SK-N-SH (cell line): ENCODE measurements around the gene DHRS12. TPM values are rescaled to one million over a fixed set of nuclear protein-coding genes. Genes with fewer than 3 reads are reported as not detected.

Experiments
- CTCF ChIA-PET: fragments of 300-600, 350-600 bp; formaldehyde crosslinking; extraction: SDS; loops from one replicate; lab custom pipeline; 2021; lab: Yijun Ruan, JAX
- POLR2A ChIA-PET: fragments of 350-600 bp; sonication (Branson Sonifier 250); formaldehyde crosslinking; extraction: SDS; loops from one replicate; lab custom pipeline; 2020; ENCODE audit warnings: antibody characterized with exemption, inconsistent platforms; lab: Yijun Ruan, JAX
- DNase-seq: peaks from one replicate; pipeline ENCODE4 v3.0.0; 2012
- H2AFZ ChIP-seq: fragments of 200-600 bp; sonication (generic); 2 replicates; pipeline ENCODE4 v1.8.1; 2016; ENCODE audit warnings: antibody characterized with exemption, mild to moderate bottlenecking, low read depth
- H3F3A ChIP-seq: fragments of 200-600 bp; sonication (generic); replicated peaks from 2 replicates; pipeline ENCODE3; 2016; ENCODE audit warnings: antibody characterized with exemption, mild to moderate bottlenecking; ENCODE audit not compliant: insufficient read depth
- H3K27ac ChIP-seq, 2 experiments: fragments of 200-500 bp in 1 of 2; fragments of 200-600 bp in 1 of 2; sonication (Bioruptor generic) in 1 of 2; sonication (generic), shearing (Covaris generic) in 1 of 2; 2 replicates each; pipeline versions ENCODE4 v1.5.1 to v1.6.1; 2014 to 2016; ENCODE audit warnings: low read depth in 2 of 2, inconsistent platforms in 1 of 2, low read length in 1 of 2, mild to moderate bottlenecking in 1 of 2, mixed read lengths in 1 of 2
- H3K27me3 ChIP-seq: fragments of 200-600 bp; sonication (generic), shearing (Covaris generic); 2 replicates; pipeline ENCODE4 v1.6.1; 2016; ENCODE audit warnings: mixed run types; ENCODE audit not compliant: insufficient read depth
- H3K36me3 ChIP-seq, 2 experiments: fragments of 200-500 bp in 1 of 2; fragments of 200-600 bp in 1 of 2; sonication (Bioruptor generic) in 1 of 2; sonication (generic) in 1 of 2; replicated peaks in 1 of 2; 2 replicates each; pipeline versions ENCODE3 to v1.5.1; 2014 to 2016; ENCODE audit warnings: low read length in 1 of 2, mild to moderate bottlenecking in 1 of 2; ENCODE audit not compliant: insufficient read depth in 2 of 2, control insufficient read depth in 1 of 2
- H3K4me1 ChIP-seq, 2 experiments: fragments of 200-500 bp in 1 of 2; fragments of 200-600 bp in 1 of 2; sonication (Bioruptor generic) in 1 of 2; sonication (generic), shearing (Covaris generic) in 1 of 2; 2 replicates each; pipeline versions ENCODE4 v1.5.1 to v1.6.1; 2014 to 2016; ENCODE audit warnings: low read depth in 1 of 2, low read length in 1 of 2, mixed run types in 1 of 2; ENCODE audit not compliant: insufficient read depth in 2 of 2, control insufficient read depth in 1 of 2
- H3K4me2 ChIP-seq: fragments of 200-600 bp; sonication (generic), shearing (Covaris generic); 2 replicates; pipeline ENCODE4 v1.6.1; 2017; ENCODE audit warnings: mixed run types
- H3K4me3 ChIP-seq, 2 experiments: fragments of 200-500 bp in 1 of 2; fragments of 200-600 bp in 1 of 2; sonication (Bioruptor generic) in 1 of 2; sonication (generic), shearing (Covaris generic) in 1 of 2; 2 replicates each; pipeline versions ENCODE4 v1.5.1 to v1.8.1; 2014 to 2016; ENCODE audit warnings: low read depth in 2 of 2, inconsistent platforms in 1 of 2, low read length in 1 of 2, mild to moderate bottlenecking in 1 of 2, mixed read lengths in 1 of 2, moderate library complexity in 1 of 2
- H3K79me2 ChIP-seq: fragments of 200-600 bp; sonication (generic); 2 replicates; pipeline ENCODE4 v1.8.1; 2017; ENCODE audit warnings: mild to moderate bottlenecking; ENCODE audit not compliant: insufficient read depth
- H3K9ac ChIP-seq: fragments of 200-600 bp; sonication (generic); 2 replicates; pipeline ENCODE4 v1.6.1; 2017; ENCODE audit warnings: mixed run types
- H3K9me2 ChIP-seq: fragments of 200-600 bp; sonication (generic); 2 replicates; pipeline ENCODE4 v1.6.1; 2017; ENCODE audit warnings: mixed run types
- H3K9me3 ChIP-seq: fragments of 200-600 bp; sonication (generic); 2 replicates; pipeline ENCODE4 v1.6.1; 2017; ENCODE audit warnings: mixed run types, mild to moderate bottlenecking, moderate library complexity
- H4K20me1 ChIP-seq: fragments of 200-600 bp; sonication (generic); 2 replicates; pipeline ENCODE4 v1.6.1; 2017; ENCODE audit warnings: mild to moderate bottlenecking, mixed run types; ENCODE audit not compliant: insufficient read depth
- ELF1 ChIP-seq: IDR thresholded peaks from 2 replicates; pipeline ENCODE4 v1.4.0; 2012
- EP300 ChIP-seq, 2 experiments: IDR thresholded peaks; 2 replicates each; pipeline versions ENCODE4 v1.4.0 to v1.6.1; 2012; ENCODE audit warnings: borderline replicate concordance in 1 of 2, low read depth in 1 of 2, low read length in 1 of 2
- FOSL2 ChIP-seq: IDR thresholded peaks from 2 replicates; pipeline ENCODE4 v1.4.0; 2012; ENCODE audit warnings: low read depth, mild to moderate bottlenecking, moderate library complexity, borderline replicate concordance
- IRF3 ChIP-seq: fragments of 150-350 bp; IDR thresholded peaks from 2 replicates; pipeline ENCODE4 v1.6.1; 2016; ENCODE audit warnings: mild to moderate bottlenecking, low read depth, low read length
- MAX ChIP-seq: IDR thresholded peaks from 2 replicates; pipeline ENCODE4 v1.4.0; 2012; ENCODE audit warnings: low read depth
- NFIC ChIP-seq: IDR thresholded peaks from 2 replicates; pipeline ENCODE4 v1.4.0; 2012; ENCODE audit warnings: borderline replicate concordance
- PBX3 ChIP-seq: IDR thresholded peaks from 2 replicates; pipeline ENCODE4; 2012
- RAD21 ChIP-seq: IDR thresholded peaks from 2 replicates; pipeline ENCODE4 v1.6.1; 2012; ENCODE audit warnings: mild to moderate bottlenecking, low read length
- RCOR1 ChIP-seq: fragments of 150-350 bp; IDR thresholded peaks from 2 replicates; pipeline ENCODE4 v1.6.1; 2017; ENCODE audit warnings: antibody characterized with exemption, low read length
- TCF12 ChIP-seq: IDR thresholded peaks from 2 replicates; pipeline ENCODE4 v1.4.0; 2012
- USF1 ChIP-seq: IDR thresholded peaks from 2 replicates; pipeline ENCODE4 v1.4.0; 2012; ENCODE audit warnings: low read depth, borderline replicate concordance
- YY1 ChIP-seq: IDR thresholded peaks from 2 replicates; pipeline ENCODE4 v1.4.0; 2012; ENCODE audit warnings: low read depth, mild to moderate bottlenecking
- ZBTB33 ChIP-seq: IDR thresholded peaks from 2 replicates; pipeline ENCODE4 v1.4.0; 2012; ENCODE audit warnings: low read depth, borderline replicate concordance
- WGBS: methylation state at CpG from one replicate; pipeline ENCODE4 v1.1.6; 2017; ENCODE audit warnings: low lambda C conversion rate; 5-methylcytosine and 5-hydroxymethylcytosine counted together
- polyA plus RNA-seq, 3 experiments: library from polyadenylated mRNA; depleted of rRNA; stranded (reverse); fragments of >200 nt; gene quantifications; 2 replicates each; pipeline ENCODE4 v1.2.3, GENCODE V29; 2012

The DHRS12 gene
- polyA plus RNA-seq, 1 of the 3 experiments (the other 2 are of a cell fraction) = 9.6 TPM

GRCh38 chr13:51807041-51807440 is 3.1 kb upstream of the DHRS12 start:
- peaks cover 14% of the 10 kb centered on the region for H3F3A ChIP-seq
- H3K9me2 ChIP-seq = no peaks in the 10 kb centered on the region
- H3K27ac ChIP-seq = no peak overlapping the region
- POLR2A ChIA-PET = no interaction called here
- no peaks in the 10 kb centered on the region for H3K36me3 ChIP-seq
- no peaks in the 10 kb centered on the region for H4K20me1 ChIP-seq
- peaks cover 14 to 30% of the 10 kb centered on the region in 2 experiments for H3K4me1 ChIP-seq
- H3K4me3 ChIP-seq = no peak overlapping the region
- DNase-seq = no peak
- H3K79me2 ChIP-seq = 0 out of 2 replicates have a peak, but pooled peaks cover 4% of the 10 kb centered on the region
- TF ChIP-seq PBX3 = no peak
- TF ChIP-seq YY1 = no peak
- no peak for TF ChIP-seq RCOR1
- TF ChIP-seq USF1 = no peak
- TF ChIP-seq NFIC = no peak
- no peak overlapping the region for H2AFZ ChIP-seq
- H3K27me3 ChIP-seq = no peaks in the 10 kb centered on the region
- no peak overlapping the region for H3K9ac ChIP-seq
- H3K4me2 ChIP-seq = no peak overlapping the region
- CTCF ChIA-PET = interaction anchor here (1.2 to 1.7 kb wide), 2 partner anchors 9 to 321 kb away, joined by 5 read pairs; no protein-coding TSS in a partner anchor
- 81% methylated on average over 3 of the region's 5 CpGs for WGBS
- H3K9me3 ChIP-seq = no peaks in the 10 kb centered on the region

GRCh38 chr13:51806566-51806965 is 2.6 kb upstream of the DHRS12 start:
- Histone ChIP-seq H3K4me2 (no peak overlapping the region), H2AFZ (no peak overlapping the region), H3K4me1 (peaks cover 18 to 35% of the 10 kb centered on the region in 2 experiments), H3K27ac (no peak overlapping the region), H4K20me1 (no peaks in the 10 kb centered on the region), H3K79me2 (0 out of 2 replicates have a peak, but pooled peaks cover 4% of the 10 kb centered on the region), H3K9me2 (no peaks in the 10 kb centered on the region), H3K9me3 (no peaks in the 10 kb centered on the region), H3K36me3 (no peaks in the 10 kb centered on the region), H3K4me3 (no peak overlapping the region), H3K27me3 (no peaks in the 10 kb centered on the region), H3K9ac (no peak overlapping the region), H3F3A (peaks cover 16% of the 10 kb centered on the region)
- ChIA-PET CTCF (interaction anchor here (1.2 to 1.7 kb wide), 2 partner anchors 9 to 321 kb away, joined by 5 read pairs; no protein-coding TSS in a partner anchor), POLR2A (no interaction called here)
- WGBS = 99% methylated on average over 2 of the region's 2 CpGs
- no peak for DNase-seq
- TF ChIP-seq TCF12 (no peak), FOSL2 (no peak), EP300 (IDR thresholded peaks at IDR 0.05; ENCODE audit: borderline replicate concordance in 1 of 2, low read depth in 1 of 2, low read length in 1 of 2) (no peak), IRF3 (no peak), ZBTB33 (no peak), RCOR1 (no peak), ELF1 (no peak), MAX (no peak), RAD21 (no peak)
